ENCODE data around the gene LGALSL. TPM values are rescaled to one million over a fixed set of nuclear protein-coding genes. Genes with fewer than 3 reads are reported as not detected.

The LGALSL gene
- total RNA-seq, 4 donors from 2014 or later = 13.8 to 33.4 (median 22.4) TPM

DNA sequence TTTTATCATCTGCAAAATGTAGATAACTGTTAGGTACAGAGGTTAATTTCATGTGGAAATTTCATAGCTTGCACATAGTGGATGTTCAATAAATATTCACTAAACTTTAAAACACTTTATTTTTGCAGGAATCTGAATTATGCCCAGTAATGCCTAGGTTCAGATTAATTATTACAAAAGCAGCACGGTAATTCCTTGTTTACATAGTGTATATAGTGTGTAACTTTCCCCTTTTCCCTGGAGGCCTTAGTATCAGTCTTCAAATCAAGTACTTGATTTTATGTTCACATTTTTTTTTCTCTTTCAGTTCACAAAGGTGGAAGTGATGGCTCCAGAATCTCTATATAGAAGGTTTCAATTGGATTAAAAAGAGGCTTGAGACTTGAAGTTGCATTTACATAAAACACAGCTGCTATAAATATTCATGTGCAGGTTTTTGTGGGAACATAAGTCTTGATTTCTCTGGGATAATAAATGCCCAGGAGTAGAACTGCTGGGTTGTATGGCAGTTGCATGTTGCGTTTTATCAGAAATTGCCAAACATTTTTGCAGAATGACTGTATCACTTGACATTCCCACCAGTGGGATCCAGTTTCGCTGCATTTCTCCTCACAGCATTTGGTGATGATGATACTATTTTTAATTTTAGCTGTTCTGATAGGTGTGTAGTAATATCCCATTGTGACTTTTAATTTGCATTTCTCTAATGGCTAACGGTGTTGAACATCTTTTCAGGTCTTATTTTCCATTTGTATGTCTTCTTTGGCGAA, 27.6 kb upstream of the LGALSL start:
- H3K9me3 ChIP-seq = no peaks in the 10 kb centered on the region
- TF ChIP-seq EP300 (IDR thresholded peaks at IDR 0.05) = no peak
- no peak for TF ChIP-seq POLR2A (IDR thresholded peaks at IDR 0.05)
- TF ChIP-seq, protein P1, sequence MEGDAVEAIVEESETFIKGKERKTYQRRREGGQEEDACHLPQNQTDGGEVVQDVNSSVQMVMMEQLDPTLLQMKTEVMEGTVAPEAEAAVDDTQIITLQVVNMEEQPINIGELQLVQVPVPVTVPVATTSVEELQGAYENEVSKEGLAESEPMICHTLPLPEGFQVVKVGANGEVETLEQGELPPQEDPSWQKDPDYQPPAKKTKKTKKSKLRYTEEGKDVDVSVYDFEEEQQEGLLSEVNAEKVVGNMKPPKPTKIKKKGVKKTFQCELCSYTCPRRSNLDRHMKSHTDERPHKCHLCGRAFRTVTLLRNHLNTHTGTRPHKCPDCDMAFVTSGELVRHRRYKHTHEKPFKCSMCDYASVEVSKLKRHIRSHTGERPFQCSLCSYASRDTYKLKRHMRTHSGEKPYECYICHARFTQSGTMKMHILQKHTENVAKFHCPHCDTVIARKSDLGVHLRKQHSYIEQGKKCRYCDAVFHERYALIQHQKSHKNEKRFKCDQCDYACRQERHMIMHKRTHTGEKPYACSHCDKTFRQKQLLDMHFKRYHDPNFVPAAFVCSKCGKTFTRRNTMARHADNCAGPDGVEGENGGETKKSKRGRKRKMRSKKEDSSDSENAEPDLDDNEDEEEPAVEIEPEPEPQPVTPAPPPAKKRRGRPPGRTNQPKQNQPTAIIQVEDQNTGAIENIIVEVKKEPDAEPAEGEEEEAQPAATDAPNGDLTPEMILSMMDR (IDR thresholded peaks at IDR 0.05) = no peak
- no peaks in the 10 kb centered on the region for H3K27me3 ChIP-seq
- no peaks in the 10 kb centered on the region for H3K4me1 ChIP-seq
- no peak for DNase-seq (ENCODE audit: low spot score in 2 of 2)
- no peak overlapping the region for H3K4me3 ChIP-seq
- H3K27ac ChIP-seq = no peak overlapping the region
- H3K36me3 ChIP-seq = no peaks in the 10 kb centered on the region
- 51 to 56% methylated on average over 5 of the region's 5 CpGs for WGBS, 2 donors

DNA sequence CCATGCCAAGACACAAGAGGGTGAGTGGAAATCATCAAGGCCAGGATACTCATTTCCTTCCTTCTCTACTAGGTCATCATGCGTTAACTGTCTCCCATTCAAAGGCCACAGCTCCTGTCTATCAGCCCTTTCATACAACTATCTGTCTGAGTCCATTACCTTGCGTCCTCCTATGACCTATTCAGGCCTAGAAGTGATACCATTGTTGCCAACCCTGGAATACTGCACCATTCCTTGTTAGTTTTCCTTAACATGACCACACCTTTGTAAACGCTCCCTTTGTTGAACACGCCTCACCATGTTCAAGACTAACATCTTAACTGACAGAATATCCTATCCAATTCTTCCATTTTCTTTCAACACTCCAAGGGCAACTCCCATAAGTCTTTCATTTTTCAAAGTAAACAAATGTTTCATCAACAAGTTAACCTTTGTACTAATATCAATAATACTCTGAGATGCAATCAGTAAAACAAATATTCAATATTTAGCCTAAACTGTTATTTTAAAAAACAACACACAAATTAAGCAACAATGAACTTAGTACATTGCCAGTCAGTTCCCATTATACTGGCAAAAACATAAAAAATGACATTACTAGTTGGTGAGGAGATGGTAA, 19.8 kb upstream of the LGALSL start:
- WGBS, 2 donors = 93 to 96% methylated on average over 4 of the region's 4 CpGs

DNA sequence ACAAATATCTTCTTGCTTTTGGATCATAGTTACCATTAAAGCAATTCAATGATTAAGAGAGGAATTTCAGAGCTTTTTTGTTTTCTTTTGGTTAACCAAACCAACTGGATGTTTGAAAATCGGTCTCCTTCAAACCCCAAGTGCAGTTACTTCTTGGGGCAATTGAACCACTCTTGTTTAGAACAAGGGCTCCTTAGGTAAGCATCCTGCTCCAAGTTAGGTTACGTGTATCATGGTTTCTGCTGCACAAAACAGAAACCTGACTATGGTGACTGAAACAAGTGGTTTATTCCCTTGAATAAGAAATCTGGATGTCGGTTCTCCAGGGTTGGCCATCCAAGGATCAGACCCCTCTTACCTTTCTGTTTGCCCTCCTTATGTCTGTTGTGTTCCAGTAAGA, 16.1 kb upstream of the LGALSL start:
- Histone ChIP-seq H3K36me3 (no peaks in the 10 kb centered on the region), H3K9me3 (no peaks in the 10 kb centered on the region), H3K4me1 (no peaks in the 10 kb centered on the region), H3K27me3 (no peaks in the 10 kb centered on the region), H3K27ac (no peak overlapping the region), H3K4me3 (no peak overlapping the region)
- no peak for DNase-seq (ENCODE audit: low spot score in 2 of 2)
- TF ChIP-seq, protein P1 (IDR thresholded peaks at IDR 0.05) = no peak
- TF ChIP-seq POLR2A (IDR thresholded peaks at IDR 0.05) (no peak), EP300 (IDR thresholded peaks at IDR 0.05) (no peak)
- WGBS, 2 donors = 91 to 96% methylated on average over 3 of the region's 3 CpGs

More for the DNA sequence above, 19.8 kb upstream of the LGALSL start:
- Histone ChIP-seq H3K36me3 (no peaks in the 10 kb centered on the region), H3K9me3 (no peaks in the 10 kb centered on the region), H3K4me1 (no peaks in the 10 kb centered on the region), H3K27ac (no peak overlapping the region), H3K27me3 (no peaks in the 10 kb centered on the region), H3K4me3 (no peak overlapping the region)
- DNase-seq (ENCODE audit: low spot score in 2 of 2) = no peak
- TF ChIP-seq POLR2A (IDR thresholded peaks at IDR 0.05) (no peak), EP300 (IDR thresholded peaks at IDR 0.05) (no peak)
- TF ChIP-seq, protein P1 (IDR thresholded peaks at IDR 0.05) = no peak

DNA sequence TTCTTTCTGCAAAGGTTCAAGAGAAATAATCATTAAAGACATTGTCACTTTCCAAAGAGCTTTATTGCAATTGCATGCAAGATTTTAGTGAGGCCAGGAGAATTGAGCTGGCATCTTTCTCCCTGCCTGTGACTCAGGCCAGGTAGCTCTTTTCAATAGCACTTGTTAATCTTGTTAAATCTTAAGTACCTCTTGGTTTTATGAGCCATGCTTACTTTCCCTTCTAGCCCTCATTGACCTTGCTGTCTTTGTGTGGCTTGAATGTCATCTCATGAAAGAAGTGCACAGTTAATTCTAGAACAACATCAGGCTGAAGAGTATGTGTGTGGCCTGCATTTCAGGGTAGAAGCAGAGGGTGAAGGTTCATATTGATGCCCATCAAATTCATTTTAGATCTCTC, 14.8 kb upstream of the LGALSL start:
- no peak overlapping the region for H3K4me3 ChIP-seq
- no peak for TF ChIP-seq POLR2A (IDR thresholded peaks at IDR 0.05)
- TF ChIP-seq, protein P1 (IDR thresholded peaks at IDR 0.05) = no peak
- no peak for TF ChIP-seq EP300 (IDR thresholded peaks at IDR 0.05)
- no peaks in the 10 kb centered on the region for H3K9me3 ChIP-seq
- H3K27me3 ChIP-seq = no peaks in the 10 kb centered on the region
- no peak overlapping the region for H3K27ac ChIP-seq
- no peaks in the 10 kb centered on the region for H3K36me3 ChIP-seq
- no peaks in the 10 kb centered on the region for H3K4me1 ChIP-seq
- DNase-seq (ENCODE audit: low spot score in 2 of 2) = no peak

DNA sequence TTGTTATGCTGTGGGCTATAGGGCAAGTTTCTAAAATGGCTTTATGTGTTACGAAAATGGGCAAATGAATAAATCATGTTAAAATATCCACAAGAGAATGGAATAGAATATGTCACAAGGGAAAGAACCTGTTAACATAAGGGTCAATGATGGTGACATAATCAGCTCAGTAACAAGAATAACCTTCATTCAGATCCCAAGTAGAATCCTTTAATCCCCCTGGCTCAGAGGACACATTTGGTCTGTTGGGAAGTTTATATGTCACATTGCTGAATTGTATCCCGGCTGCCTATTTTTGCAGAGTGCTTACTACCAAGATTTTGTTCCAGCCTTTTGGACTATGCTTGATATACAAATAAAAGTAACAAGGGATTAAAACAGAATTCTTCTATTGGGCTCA, 13.1 kb upstream of the LGALSL start:
- H3K27ac ChIP-seq = no peak overlapping the region
- WGBS, 2 donors = 49 to 53% methylated on average over 2 of the region's 2 CpGs
- no peak for TF ChIP-seq EP300 (IDR thresholded peaks at IDR 0.05)
- TF ChIP-seq, protein P1 (IDR thresholded peaks at IDR 0.05) = no peak
- no peak for TF ChIP-seq POLR2A (IDR thresholded peaks at IDR 0.05)
- DNase-seq (ENCODE audit: low spot score in 2 of 2) = no peak
- H3K4me3 ChIP-seq = no peak overlapping the region
- no peaks in the 10 kb centered on the region for H3K4me1 ChIP-seq
- no peaks in the 10 kb centered on the region for H3K27me3 ChIP-seq
- H3K9me3 ChIP-seq = no peaks in the 10 kb centered on the region
- H3K36me3 ChIP-seq = no peaks in the 10 kb centered on the region
